Measurements from ENCODE around the gene PWP2. TPM values are rescaled to one million over a fixed set of nuclear protein-coding genes. Genes with fewer than 3 reads are reported as not detected.
"Not testable (repeated sequence)": the region's sequence is repeated elsewhere in the genome, so short reads cannot be mapped to it uniquely, and the experiment has no call there.

Gene PWP2
- total RNA-seq, 1 experiment from 2014 or later: 14.8 TPM

DNA sequence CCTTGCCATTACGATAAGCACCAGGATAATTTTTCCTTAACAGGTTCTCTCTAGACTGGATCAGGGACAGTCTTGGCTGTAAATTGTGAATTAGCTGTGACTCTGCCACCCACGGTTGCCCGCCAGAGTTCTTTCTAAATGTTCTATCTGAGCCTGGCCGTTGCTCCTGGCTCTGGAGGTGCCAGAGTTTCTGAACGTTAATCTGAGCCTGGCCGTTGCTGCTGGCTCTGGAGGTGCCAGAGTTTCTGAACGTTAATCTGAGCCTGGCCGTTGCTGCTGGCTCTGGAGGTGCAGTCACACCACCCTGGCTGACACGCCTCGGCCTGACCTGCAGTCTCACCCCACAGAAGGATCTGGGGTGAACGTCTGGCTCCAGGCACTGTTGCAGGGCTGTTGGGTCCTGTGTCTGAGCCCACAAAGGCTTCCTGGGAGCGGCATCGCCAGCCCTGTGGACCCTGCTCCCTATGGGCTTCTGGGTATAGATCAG lies 56.0 kb downstream of the PWP2 start:
- not testable (repeated sequence) for DNase-seq (ENCODE audit: low read depth)

DNA sequence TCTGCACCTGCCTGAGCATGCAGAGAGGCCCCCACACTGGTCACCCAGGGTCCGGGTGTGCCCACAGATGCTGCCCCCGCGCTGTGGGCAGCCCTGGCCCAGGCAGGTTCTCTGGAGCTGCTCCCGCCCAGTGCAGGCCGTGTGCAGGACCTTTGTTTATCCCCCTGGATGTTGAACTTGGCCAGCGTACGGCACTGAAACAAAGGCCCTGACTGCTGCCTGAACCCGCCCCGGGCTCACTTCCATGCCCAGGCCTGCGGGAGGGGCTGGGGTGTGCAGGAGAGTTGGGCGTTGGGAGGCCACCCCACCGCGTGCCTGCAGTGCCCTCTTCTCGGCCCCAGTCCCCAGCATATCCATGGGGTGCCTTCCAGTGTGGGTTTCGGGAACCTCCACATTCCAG lies 58.7 kb downstream of the PWP2 start:
- DNase-seq (ENCODE audit: low read depth): not testable (repeated sequence)

DNA sequence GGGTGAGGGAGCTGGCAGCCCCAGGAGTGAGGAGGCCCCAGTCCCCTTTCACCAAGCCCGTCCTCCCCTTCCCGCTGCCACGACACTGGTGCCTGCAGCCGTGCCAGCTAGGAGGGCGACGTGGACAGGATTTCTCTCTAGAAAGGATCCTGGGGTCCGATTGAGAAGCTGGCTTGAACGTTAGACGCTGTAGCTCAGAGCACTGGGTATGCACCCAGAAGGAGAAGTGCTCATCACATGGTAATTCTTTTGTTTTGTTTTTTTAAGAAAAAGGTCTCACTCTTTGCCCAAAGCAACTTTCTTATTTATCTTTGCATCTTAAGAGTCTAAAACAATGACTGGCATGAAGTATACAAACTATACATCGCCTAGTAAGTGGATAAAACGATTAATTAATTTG lies 60.3 kb downstream of the PWP2 start:
- not testable (repeated sequence) for DNase-seq (ENCODE audit: low read depth)

DNA sequence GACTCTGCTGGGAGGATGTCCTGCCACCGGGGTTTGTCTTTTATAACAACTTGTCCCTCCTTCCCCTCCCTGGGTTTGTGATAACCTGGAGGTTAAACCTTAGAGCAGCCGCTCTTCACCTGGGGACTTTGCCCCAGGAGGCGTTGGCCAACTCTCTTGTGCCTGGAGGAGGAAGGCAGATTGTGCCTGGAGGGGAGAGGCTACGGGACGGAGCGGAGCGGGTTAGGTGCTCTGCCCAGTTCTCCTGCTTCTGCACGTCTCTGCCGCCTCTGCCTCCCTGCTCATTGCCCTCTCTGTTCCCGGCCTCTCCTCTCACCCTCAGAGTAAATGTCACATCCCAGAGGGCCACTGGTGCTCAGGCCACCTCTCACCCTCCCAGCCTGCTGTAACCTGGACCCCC lies 63.1 kb downstream of the PWP2 start:
- not testable (repeated sequence) for DNase-seq (ENCODE audit: low read depth)

DNA sequence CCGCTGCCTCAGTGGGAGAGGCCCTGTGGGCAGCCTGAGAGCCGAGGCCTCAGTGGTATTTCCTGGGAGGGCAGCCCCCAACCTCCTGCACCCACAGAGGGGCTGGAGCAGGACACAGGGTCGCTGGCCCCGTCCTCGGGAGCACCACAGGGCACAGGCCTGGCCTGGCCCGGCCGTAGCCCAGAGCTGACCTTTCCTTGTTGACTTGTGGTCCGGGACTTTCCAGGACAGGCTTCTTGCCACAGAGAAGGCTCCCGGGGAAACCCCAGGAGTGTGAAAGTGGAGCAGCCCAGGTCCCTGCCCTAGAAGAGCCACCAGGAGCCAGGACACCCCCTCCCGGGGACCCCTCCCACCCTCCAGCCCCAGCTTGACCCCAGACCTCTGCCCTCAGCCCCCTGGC lies 63.7 kb downstream of the PWP2 start:
- not testable (repeated sequence) for DNase-seq (ENCODE audit: low read depth)

DNA sequence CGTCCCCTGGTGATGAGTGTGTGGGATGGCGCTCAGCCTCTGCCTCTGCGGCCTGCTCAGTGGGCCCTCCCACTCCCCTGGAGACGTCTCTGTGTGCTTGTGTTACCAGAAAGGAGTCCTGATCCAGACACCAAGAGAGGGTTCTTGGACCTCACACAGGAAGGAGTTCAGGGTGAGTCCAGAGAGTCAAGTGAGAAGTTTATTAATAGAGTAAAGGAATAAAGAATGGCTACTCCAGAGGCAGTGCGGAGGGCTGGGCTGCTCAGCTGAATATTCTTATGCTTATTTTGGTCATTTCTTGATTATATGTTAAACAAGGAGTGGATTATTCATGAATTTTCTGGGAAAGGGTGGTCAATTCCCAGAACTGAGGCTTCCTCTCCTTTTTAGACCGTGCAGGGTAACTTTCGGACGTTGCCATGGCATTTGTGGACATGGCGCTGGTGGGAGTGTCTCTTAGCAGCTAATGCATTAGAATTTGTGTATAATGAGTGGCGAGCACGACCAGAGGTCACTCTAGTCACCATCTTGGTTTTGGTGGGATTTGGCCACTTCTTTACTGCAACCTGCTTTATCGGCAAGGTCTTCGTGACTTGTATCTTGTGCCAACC lies 64.9 kb downstream of the PWP2 start:
- not testable (repeated sequence) for DNase-seq (ENCODE audit: low read depth)

DNA sequence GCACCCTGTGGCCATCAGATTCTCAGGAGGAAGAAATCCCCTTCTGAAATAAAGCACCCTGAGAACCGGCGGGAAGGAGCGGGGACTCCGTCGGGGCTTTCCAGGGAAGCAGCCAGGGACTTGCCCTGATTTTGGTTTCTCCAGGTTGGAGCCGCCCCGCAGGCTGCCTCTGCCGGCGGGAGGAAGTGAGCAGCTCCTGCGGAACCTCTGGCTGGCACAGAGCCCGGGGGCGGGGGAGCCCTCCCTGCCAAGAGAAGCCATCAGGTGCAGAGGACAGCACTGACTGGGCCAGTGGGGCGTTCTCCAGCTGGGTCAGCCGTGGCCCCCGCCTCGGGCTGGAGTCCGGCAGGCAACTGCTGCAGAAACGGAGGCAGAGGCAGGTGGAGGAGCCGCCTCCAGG lies 65.5 kb downstream of the PWP2 start:
- not testable (repeated sequence) for DNase-seq (ENCODE audit: low read depth)

DNA sequence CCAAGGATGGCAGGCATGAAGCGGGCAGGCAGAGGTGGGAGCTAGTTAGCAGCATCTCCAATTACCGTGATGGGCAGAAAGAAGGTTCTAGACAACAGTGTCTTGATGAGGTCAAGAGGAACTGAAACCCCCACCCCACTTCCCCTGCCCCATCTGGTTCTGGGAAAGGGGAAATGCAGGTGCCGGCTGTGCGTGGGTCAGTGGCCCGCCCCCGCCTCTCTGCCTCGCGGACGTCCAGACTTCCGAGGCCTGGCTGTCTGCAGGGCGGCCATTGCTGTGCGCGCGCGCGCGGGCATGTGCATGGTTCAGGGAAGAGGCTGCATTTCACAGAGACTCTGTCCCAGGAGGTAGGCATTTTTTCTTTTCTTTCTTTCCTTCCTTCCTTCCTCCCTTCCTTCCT lies 68.0 kb downstream of the PWP2 start:
- DNase-seq (ENCODE audit: low read depth): not testable (repeated sequence)

DNA sequence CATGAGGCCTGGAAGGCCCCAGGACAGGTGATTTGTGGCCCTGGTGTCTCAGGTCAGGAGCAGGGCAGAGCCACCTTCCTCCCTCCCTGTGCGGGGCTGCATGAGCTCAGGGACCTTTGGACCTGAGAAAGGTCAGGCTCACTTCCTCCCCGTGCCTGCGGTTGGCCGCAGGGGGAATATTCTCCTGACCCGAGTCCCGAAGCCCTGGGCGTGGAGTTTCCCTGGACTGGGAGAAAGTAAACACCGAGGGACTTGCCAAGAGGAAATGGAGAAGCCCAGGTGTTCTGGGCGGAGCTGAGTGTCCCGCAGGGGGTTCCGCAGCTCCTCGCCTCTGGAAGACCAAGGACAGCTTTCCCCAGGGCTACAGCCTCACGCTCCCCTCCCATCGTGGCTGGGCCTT lies 68.9 kb downstream of the PWP2 start:
- not testable (repeated sequence) for DNase-seq (ENCODE audit: low read depth)

Other genes starting within 250 kb of the PWP2 start
- 39.3 and 43.3 TPM in 2 replicates for gene AGPAT3, start 242.2 kb upstream of the PWP2 start, total RNA-seq (2014; rRNA removed; shearing (Covaris generic))
- 24.2 and 26.0 TPM in 2 replicates for gene TRAPPC10, start 95.1 kb upstream of the PWP2 start, total RNA-seq (2014; rRNA removed; shearing (Covaris generic))
- 1.5 and 5.9 TPM in 2 replicates for gene GATD3, start 26.3 kb downstream of the PWP2 start, total RNA-seq (2014; rRNA removed; shearing (Covaris generic))
- 0.21 and 0.57 TPM in 2 replicates for gene ICOSLG, start 133.5 kb downstream of the PWP2 start, total RNA-seq (2014; rRNA removed; shearing (Covaris generic))
- gene DNMT3L, start 154.5 kb downstream of the PWP2 start, total RNA-seq (2014; rRNA removed; shearing (Covaris generic)): not detected in 2 replicates
- not detected in 2 replicates for gene AIRE, start 178.5 kb downstream of the PWP2 start, total RNA-seq (2014; rRNA removed; shearing (Covaris generic))
- gene PFKL, start 192.7 kb downstream of the PWP2 start, total RNA-seq (2014; rRNA removed; shearing (Covaris generic)): 91.8 and 92.9 TPM in 2 replicates
- gene CFAP410, start 232.0 kb downstream of the PWP2 start, total RNA-seq (2014; rRNA removed; shearing (Covaris generic)): 23.5 and 60.9 TPM in 2 replicates
- 4.4 and 9.1 TPM in 2 replicates for gene TRPM2, start 246.2 kb downstream of the PWP2 start, total RNA-seq (2014; rRNA removed; shearing (Covaris generic))

Data from Daoy (cell line).